HG03196 (cell line): ENCODE data around the gene RPS6KA1.
"Not testable (repeated sequence)": the region's sequence is repeated elsewhere in the genome, so short reads cannot be mapped to it uniquely, and the experiment has no call there.

Experiments used
- ATAC-seq: cut with Tn5 transposase; IDR thresholded peaks from one replicate; pipeline ENCODE4 v1.9.1; 2021; ENCODE audit not compliant: unreplicated experiment

Gene RPS6KA1

DNA sequence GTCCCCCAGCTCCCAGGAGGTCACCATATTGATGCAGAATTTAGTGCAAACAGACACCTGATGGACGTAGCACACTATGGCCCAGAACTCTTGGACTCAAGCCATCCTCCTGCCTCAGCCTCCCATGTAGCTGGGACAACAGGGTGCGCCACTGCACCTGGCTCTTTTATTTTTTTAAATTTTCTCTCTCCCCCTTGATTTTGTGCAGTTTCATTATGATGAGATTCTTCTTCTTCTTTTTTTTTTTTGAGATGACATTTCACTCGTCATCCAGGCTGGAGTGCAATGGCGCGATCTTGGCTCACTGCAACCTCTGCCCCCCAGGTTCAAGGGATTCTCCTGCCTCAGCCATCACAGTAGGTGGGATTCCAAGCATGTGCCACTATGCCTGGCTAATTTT lies 63.8 kb downstream of the RPS6KA1 start:
- ATAC-seq: no peak

- ATAC-seq: not testable (repeated sequence)
Observed at GRCh38 chr1:26594593-26594992, 65.0 kb downstream of the RPS6KA1 start.

- no peak for ATAC-seq
Observed at GRCh38 chr1:26597629-26598039, 68.1 kb downstream of the RPS6KA1 start.

GRCh38 chr1:26598890-26599289 lies 69.3 kb downstream of the RPS6KA1 start:
- no peak for ATAC-seq

DNA sequence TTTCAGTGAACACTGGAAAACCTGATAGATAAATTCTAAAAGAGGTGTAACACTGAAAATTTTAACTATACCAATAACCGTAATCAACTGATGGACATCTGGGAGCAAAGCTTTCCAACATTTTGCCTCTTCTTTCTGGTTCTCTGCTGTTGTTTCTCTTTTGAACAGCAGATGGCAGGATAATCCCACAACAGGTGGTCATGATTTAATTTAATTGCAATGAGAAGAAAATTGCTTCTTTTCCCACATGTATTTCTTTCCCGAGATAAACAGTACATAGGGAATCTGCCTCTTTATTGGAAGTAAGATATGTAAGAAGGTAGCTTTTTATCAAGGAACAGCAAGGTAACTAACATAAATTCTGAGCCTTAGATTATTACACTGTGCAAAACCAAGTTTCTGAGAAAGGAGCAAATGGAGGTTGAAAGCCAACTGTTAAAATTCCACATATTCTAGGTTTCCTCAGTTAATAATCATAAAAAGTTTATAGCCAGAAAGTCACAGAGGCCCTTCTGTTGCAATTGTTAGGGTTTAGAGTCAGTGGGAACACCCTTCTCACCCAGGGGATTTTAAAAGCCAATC lies 72.9 kb downstream of the RPS6KA1 start:
- no peak for ATAC-seq

- no peak for ATAC-seq
Observed at GRCh38 chr1:26603856-26604255, 74.3 kb downstream of the RPS6KA1 start.

DNA sequence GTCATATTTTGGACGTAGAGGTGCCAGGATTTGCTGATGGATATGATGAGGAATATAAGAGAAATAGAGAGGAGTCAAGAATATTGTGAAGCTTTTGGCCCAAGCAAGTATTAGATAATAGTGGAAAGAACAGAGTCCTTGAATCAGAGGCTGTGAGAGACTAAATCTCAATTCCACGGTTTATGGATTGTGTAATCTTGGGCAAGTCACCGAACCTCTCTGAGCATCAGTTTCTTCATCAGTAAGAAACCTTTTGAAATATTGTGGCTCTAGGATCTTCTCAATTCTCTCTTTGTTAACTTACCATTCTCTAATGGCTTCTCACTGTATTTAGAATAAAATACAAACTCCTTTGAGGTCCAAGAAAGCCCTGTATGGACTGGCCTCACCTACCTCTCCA lies 77.6 kb downstream of the RPS6KA1 start:
- ATAC-seq: no peak

- ATAC-seq: no peak
Observed at GRCh38 chr1:26608895-26609294, 79.3 kb downstream of the RPS6KA1 start.

- ATAC-seq: no peak
Observed at GRCh38 chr1:26610781-26611180, 81.2 kb downstream of the RPS6KA1 start.

GRCh38 chr1:26612627-26613026 lies 83.1 kb downstream of the RPS6KA1 start:
- not testable (repeated sequence) for ATAC-seq

DNA sequence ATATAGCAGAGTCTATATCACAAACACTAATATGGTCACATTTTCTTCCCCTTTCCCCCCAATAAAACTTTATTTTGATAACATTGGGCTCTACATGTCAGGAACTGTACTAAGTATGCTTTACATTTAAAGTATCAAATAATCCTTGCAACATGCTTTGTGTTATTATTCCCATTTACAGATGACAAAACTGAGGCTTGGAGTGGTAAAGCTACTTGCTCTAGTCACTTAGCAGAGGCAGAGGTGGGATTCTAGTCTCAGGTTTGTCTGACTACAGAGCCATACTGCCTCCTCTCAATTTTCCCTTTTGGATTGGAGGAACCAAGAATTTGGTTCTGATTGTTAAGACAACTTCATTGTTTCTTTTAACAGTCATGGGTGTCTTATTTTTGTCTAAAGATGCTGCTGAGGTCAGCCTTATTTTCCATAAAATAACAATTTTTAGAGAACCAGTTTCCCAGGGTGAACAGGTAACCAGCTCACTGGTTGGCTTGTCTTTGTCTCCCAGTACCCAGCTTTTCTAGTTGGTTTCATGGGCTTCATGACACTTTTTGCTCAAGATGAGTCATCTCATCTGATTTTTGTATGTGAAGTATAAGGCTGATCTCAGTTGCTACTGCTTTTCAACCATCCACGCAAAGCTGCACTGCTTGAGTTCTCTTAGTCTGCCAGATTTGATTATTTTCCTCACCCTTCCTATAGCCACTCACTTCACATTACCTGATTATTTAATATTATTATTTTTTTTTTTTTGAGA lies 85.3 kb downstream of the RPS6KA1 start:
- ATAC-seq: no peak

GRCh38 chr1:26616881-26617280 lies 87.3 kb downstream of the RPS6KA1 start:
- ATAC-seq: no peak

- ATAC-seq: no peak
Observed at GRCh38 chr1:26618561-26618960, 89.0 kb downstream of the RPS6KA1 start.
